22Rv1 (cell line): ENCODE measurements around the gene ANKRD66.

Source experiments
- ZFX ChIP-seq: fragments of 450-650 bp; IDR thresholded peaks from 2 replicates; pipeline ENCODE4 v1.6.1; 2017; ENCODE audit warnings: antibody characterized with exemption, borderline replicate concordance
- TF ChIP-seq, protein P1 (sequence below): fragments of 450-650 bp; IDR thresholded peaks from 2 replicates; pipeline ENCODE4 v1.5.1; 2017; ENCODE audit warnings: mild to moderate bottlenecking

DNA sequence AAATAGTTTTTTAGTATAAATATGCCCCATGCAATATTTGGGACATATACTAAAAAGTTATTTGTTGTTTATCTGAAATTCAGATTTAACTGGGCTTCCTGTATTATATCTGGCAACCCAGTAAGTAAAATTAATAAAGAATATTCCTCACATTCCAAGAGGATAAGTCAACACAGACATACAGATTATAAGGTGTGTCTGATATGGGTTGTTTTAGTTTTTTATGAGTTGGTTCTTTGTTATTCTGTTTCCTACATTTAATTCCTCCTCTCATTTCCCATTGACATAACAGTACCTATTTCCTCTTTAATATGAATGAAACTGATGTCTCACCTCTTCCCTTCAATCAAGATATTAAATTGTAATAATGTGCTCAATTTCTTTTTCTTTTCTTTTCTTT, 9.8 kb upstream of the ANKRD66 start:
- TF ChIP-seq, protein P1, sequence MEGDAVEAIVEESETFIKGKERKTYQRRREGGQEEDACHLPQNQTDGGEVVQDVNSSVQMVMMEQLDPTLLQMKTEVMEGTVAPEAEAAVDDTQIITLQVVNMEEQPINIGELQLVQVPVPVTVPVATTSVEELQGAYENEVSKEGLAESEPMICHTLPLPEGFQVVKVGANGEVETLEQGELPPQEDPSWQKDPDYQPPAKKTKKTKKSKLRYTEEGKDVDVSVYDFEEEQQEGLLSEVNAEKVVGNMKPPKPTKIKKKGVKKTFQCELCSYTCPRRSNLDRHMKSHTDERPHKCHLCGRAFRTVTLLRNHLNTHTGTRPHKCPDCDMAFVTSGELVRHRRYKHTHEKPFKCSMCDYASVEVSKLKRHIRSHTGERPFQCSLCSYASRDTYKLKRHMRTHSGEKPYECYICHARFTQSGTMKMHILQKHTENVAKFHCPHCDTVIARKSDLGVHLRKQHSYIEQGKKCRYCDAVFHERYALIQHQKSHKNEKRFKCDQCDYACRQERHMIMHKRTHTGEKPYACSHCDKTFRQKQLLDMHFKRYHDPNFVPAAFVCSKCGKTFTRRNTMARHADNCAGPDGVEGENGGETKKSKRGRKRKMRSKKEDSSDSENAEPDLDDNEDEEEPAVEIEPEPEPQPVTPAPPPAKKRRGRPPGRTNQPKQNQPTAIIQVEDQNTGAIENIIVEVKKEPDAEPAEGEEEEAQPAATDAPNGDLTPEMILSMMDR = no peak
- no peak for TF ChIP-seq ZFX
